ENCODE measurements around the gene PRICKLE1.

The PRICKLE1 gene

GRCh38 chr12:42574851-42575266, 14.7 kb downstream of the PRICKLE1 start:
- no peak overlapping the region for H3K4me3 ChIP-seq (replicated peaks in 1 of 2; ENCODE audit: low read depth in 2 of 2, low read length in 2 of 2)
- TF ChIP-seq, protein P1, sequence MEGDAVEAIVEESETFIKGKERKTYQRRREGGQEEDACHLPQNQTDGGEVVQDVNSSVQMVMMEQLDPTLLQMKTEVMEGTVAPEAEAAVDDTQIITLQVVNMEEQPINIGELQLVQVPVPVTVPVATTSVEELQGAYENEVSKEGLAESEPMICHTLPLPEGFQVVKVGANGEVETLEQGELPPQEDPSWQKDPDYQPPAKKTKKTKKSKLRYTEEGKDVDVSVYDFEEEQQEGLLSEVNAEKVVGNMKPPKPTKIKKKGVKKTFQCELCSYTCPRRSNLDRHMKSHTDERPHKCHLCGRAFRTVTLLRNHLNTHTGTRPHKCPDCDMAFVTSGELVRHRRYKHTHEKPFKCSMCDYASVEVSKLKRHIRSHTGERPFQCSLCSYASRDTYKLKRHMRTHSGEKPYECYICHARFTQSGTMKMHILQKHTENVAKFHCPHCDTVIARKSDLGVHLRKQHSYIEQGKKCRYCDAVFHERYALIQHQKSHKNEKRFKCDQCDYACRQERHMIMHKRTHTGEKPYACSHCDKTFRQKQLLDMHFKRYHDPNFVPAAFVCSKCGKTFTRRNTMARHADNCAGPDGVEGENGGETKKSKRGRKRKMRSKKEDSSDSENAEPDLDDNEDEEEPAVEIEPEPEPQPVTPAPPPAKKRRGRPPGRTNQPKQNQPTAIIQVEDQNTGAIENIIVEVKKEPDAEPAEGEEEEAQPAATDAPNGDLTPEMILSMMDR (IDR thresholded peaks at IDR 0.05; ENCODE audit: low read depth, low read length), result no peak
- peak; percentile 29 to 36 for DNase-seq (ENCODE audit: low read depth in 2 of 2)

- H3K4me3 ChIP-seq (replicated peaks in 1 of 2; ENCODE audit: low read depth in 2 of 2, low read length in 2 of 2), result no peak overlapping the region
- no peak for DNase-seq (ENCODE audit: low read depth in 2 of 2)
- TF ChIP-seq, protein P1 (IDR thresholded peaks at IDR 0.05; ENCODE audit: low read depth, low read length), result no peak
Observed at GRCh38 chr12:42571327-42572009, 18.1 kb downstream of the PRICKLE1 start.

DNA sequence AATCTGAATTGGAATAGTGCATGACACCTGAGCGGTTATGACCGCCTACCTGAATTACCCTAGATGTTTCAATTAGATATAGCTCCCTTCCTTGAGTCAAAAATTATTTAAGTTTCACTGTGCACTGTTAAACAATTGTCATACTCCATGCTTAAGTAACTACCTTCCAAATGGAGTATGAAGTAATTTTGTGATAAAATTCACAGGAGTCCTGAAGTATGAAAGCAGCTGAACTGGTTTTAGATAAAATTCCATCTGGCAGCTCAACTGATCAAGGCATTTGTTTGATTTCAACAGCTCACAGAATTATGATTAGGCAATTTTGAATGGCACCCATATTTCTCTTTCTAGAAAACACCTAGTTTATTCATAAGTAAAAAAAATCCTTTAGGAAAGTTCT, 19.5 kb downstream of the PRICKLE1 start:
- H3K4me3 ChIP-seq (replicated peaks in 1 of 2; ENCODE audit: low read depth in 2 of 2, low read length in 2 of 2), result no peak overlapping the region
- DNase-seq (ENCODE audit: low read depth in 2 of 2), result no peak
- TF ChIP-seq, protein P1 (IDR thresholded peaks at IDR 0.05; ENCODE audit: low read depth, low read length), result no peak

- no peak overlapping the region for H3K4me3 ChIP-seq (replicated peaks in 1 of 2; ENCODE audit: low read depth in 2 of 2, low read length in 2 of 2)
- TF ChIP-seq, protein P1 (IDR thresholded peaks at IDR 0.05; ENCODE audit: low read depth, low read length), result peak; percentile 59
- peak; percentile 76 to 78 for DNase-seq (ENCODE audit: low read depth in 2 of 2)
Observed at GRCh38 chr12:42568952-42569915, 20.3 kb downstream of the PRICKLE1 start.

DNA sequence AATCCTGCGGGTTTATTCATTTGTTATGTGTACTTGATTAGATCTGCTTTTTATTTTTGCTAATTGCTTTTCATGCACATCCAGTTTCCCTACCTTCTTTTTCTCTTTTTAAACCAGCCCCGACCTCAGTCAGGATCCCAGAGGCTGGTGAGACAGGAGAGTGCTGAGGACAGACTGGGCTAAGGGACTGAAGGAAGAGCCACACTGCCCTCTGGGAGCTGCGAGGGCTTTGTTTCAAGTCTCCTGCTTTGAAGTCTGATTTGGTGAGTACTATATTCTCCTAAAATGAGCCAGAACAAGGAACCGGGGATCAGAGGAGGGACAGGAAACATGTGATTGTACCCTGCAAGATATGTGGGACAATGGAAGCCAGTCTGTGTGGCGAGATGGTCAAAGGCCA, 23.9 kb downstream of the PRICKLE1 start:
- TF ChIP-seq, protein P1 (IDR thresholded peaks at IDR 0.05; ENCODE audit: low read depth, low read length), result no peak
- H3K4me3 ChIP-seq (replicated peaks in 1 of 2; ENCODE audit: low read depth in 2 of 2, low read length in 2 of 2), result no peak overlapping the region
- DNase-seq (ENCODE audit: low read depth in 2 of 2), result no peak

DNA sequence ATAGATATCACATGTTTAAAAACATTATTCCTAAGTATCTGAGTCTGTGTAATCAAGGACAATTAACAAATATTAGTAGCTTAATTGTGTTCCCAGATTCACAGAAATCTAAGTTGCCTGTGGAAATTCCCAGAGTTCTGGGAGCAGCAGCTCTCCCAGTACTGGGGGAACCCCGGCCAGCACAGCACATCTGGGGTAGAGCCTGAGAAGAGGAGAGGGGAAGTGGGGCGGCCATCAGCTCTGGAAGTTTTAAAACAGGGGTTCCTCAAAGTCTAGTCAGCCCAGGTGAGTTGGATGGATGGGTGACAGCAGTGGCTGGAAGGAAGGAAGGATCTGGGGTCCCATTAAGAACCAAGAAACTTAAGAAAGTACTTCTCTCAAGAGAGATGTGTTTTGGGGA, 24.6 kb downstream of the PRICKLE1 start:
- TF ChIP-seq, protein P1 (IDR thresholded peaks at IDR 0.05; ENCODE audit: low read depth, low read length), result no peak
- no peak overlapping the region for H3K4me3 ChIP-seq (replicated peaks in 1 of 2; ENCODE audit: low read depth in 2 of 2, low read length in 2 of 2)
- no peak for DNase-seq (ENCODE audit: low read depth in 2 of 2)
